Stomach (tissue), 9 donors: ENCODE data around the gene MAPK8IP3. TPM values are rescaled to one million over a fixed set of nuclear protein-coding genes. Genes with fewer than 3 reads are reported as not detected.

Experiments
- DNase-seq, 2 donors: peaks; one replicate each; pipeline versions ENCODE4 v3.0.0 to v3.0.0-alpha.2; 2013 to 2019
- H3K27ac ChIP-seq, 5 donors: fragments of 200-600 bp in 4 of 5; sonication (generic) in 4 of 5; one replicate each; pipeline ENCODE4 v1.5.1; 2013 to 2019; ENCODE audit warnings: mild to moderate bottlenecking in 1 of 5, moderate library complexity in 1 of 5
- H3K27me3 ChIP-seq, 3 donors: fragments of 200-600 bp; sonication (generic); one replicate each; pipeline ENCODE4 v1.5.1; 2017 to 2019; ENCODE audit warnings: mixed run types in 1 of 3
- H3K36me3 ChIP-seq, 4 donors: fragments of 200-600 bp; sonication (generic); 1 replicate in 3 of 4; 2 replicates in 1 of 4; pipeline ENCODE4 v1.5.1; 2016 to 2019
- H3K4me1 ChIP-seq, 4 donors: fragments of 200-600 bp; sonication (generic); one replicate each; pipeline ENCODE4 v1.5.1; 2016 to 2019
- H3K4me3 ChIP-seq, 4 donors: fragments of 200-600 bp; sonication (generic) in 3 of 4; one replicate each; pipeline ENCODE4 v1.5.1; 2016 to 2019; ENCODE audit warnings: mild to moderate bottlenecking in 1 of 4
- H3K9me3 ChIP-seq, 4 donors: fragments of 200-600 bp; sonication (generic); one replicate each; pipeline ENCODE4 v1.5.1; 2016 to 2019
- CTCF ChIP-seq, 7 experiments: fragments of 450-650 bp in 4 of 7; fragments of 200-600 bp in 3 of 7; sonication (generic) in 3 of 7; IDR thresholded peaks; one replicate each; pipeline ENCODE4 v1.5.1; 2016 to 2019; ENCODE audit warnings: antibody characterized with exemption in 7 of 7, control low read depth in 2 of 7, mild to moderate bottlenecking in 1 of 7
- EP300 ChIP-seq: sonication (generic); formaldehyde crosslinking; IDR thresholded peaks from one replicate; pipeline ENCODE4 v1.6.1; 2017; ENCODE audit warnings: antibody characterized with exemption
- POLR2A ChIP-seq, 4 donors: fragments of 450-650 bp; IDR thresholded peaks; one replicate each; pipeline ENCODE4 v1.6.1; 2016; ENCODE audit warnings: antibody characterized with exemption in 4 of 4, control low read depth in 2 of 4, mild to moderate bottlenecking in 1 of 4, moderate library complexity in 1 of 4
- POLR2AphosphoS5 ChIP-seq, 3 donors: sonication (generic); formaldehyde crosslinking; IDR thresholded peaks; one replicate each; pipeline ENCODE4 v1.6.1; 2016; ENCODE audit warnings: antibody characterized with exemption in 3 of 3
- WGBS, 5 donors: extraction: QIAGEN DNeasy Blood & Tissue Kit in 3 of 5; methylation state at CpG; one replicate each; pipeline versions ENCODE4 v1.1.5 to v1.1.7; 2013 to 2018; 5-methylcytosine and 5-hydroxymethylcytosine counted together
- intact Hi-C: fragments of 100-400 bp; cut with DNase I; formaldehyde crosslinking; loops from one replicate; pipeline ENCODE4 v1.15.1; 2023; ENCODE audit warnings: low total_unique reads
- polyA plus RNA-seq, 3 donors: library from polyadenylated mRNA; stranded (reverse); fragments of 200-250 nt; gene quantifications; one replicate each; pipeline ENCODE4 v1.2.3, GENCODE V29; 2013
- total RNA-seq, 5 donors: library from RNA; depleted of rRNA; stranded (reverse); fragments of >200 nt; gene quantifications; one replicate each; pipeline versions ENCODE4 v1.1.0 to v1.2.3, GENCODE V29; 2014 to 2016
- donor health status: healthy with polysubstance abuse.
- donor health status: Bipolar disorder and iron deficiency.
- donor health status: healthy.

Gene MAPK8IP3
- total and polyA plus RNA-seq, 8 donors: 10.1 to 320 (median 56.3) TPM

GRCh38 chr16:1786242-1787055 lies 80.5 kb downstream of the MAPK8IP3 start:
- peak in 1 of 2 donors; percentile 8 for DNase-seq
- WGBS, 5 donors: 82 to 93% (median 87%) methylated on average over 23 to 51 of the region's 51 CpGs
- H3K36me3 ChIP-seq: peaks cover 17 to 65% (median 64%) of the 10 kb centered on the region in 4 donors

GRCh38 chr16:1787056-1787321 lies 81.0 kb downstream of the MAPK8IP3 start:
- TF ChIP-seq CTCF (IDR thresholded peaks at IDR 0.05) (no peak), EP300 (no peak), POLR2AphosphoS5 (IDR thresholded peaks at IDR 0.05) (no peak), POLR2A (IDR thresholded peaks at IDR 0.05) (no peak)
- H3K27me3 ChIP-seq: no peaks in the 10 kb centered on the region
- no peak overlapping the region for H3K27ac ChIP-seq
- peak in 1 of 2 donors; percentile 0 for DNase-seq
- H3K4me3 ChIP-seq: no peak overlapping the region
- 80 to 94% (median 88%) methylated on average over 3 to 6 of the region's 6 CpGs for WGBS, 5 donors
- peaks cover 23 to 39% (median 36%) of the 10 kb centered on the region in 4 donors for H3K4me1 ChIP-seq
- no peaks in the 10 kb centered on the region for H3K9me3 ChIP-seq
- H3K36me3 ChIP-seq: peaks cover 17 to 70% (median 69%) of the 10 kb centered on the region in 4 donors
- intact Hi-C loops: no loop called here

More at GRCh38 chr16:1786242-1787055, 80.5 kb downstream of the MAPK8IP3 start:
- TF ChIP-seq POLR2A (IDR thresholded peaks at IDR 0.05): no peak
- TF ChIP-seq EP300: no peak
- TF ChIP-seq POLR2AphosphoS5 (IDR thresholded peaks at IDR 0.05): no peak
- TF ChIP-seq CTCF (IDR thresholded peaks at IDR 0.05): no peak
- Histone ChIP-seq H3K4me3 (no peak overlapping the region), H3K9me3 (no peaks in the 10 kb centered on the region), H3K4me1 (peaks cover 27 to 44% (median 41%) of the 10 kb centered on the region in 4 donors), H3K27ac (no peak overlapping the region), H3K27me3 (no peaks in the 10 kb centered on the region)
- intact Hi-C loops: no loop called here

- Histone ChIP-seq H3K36me3 (peaks cover 17 to 75% (median 73%) of the 10 kb centered on the region in 4 donors), H3K27ac (no peak overlapping the region), H3K9me3 (no peaks in the 10 kb centered on the region), H3K27me3 (no peaks in the 10 kb centered on the region), H3K4me1 (peaks cover 23 to 42% (median 38%) of the 10 kb centered on the region in 4 donors), H3K4me3 (no peak overlapping the region)
- peak in 1 of 2 donors; percentile 3 for DNase-seq
- 85 to 92% (median 89%) methylated on average over 28 to 44 of the region's 44 CpGs for WGBS, 5 donors
- intact Hi-C loops: no loop called here
- TF ChIP-seq CTCF (IDR thresholded peaks at IDR 0.05) (no peak), POLR2A (IDR thresholded peaks at IDR 0.05) (no peak), POLR2AphosphoS5 (IDR thresholded peaks at IDR 0.05) (no peak), EP300 (no peak)
These were observed 81.5 kb downstream of the MAPK8IP3 start for GRCh38 chr16:1787322-1788094.

GRCh38 chr16:1788095-1788707 lies 82.2 kb downstream of the MAPK8IP3 start:
- peak in 1 of 2 donors; percentile 2 for DNase-seq
- 88 to 90% (median 89%) methylated on average over 34 to 38 of the region's 38 CpGs for WGBS, 5 donors
- Histone ChIP-seq H3K4me3 (no peak overlapping the region), H3K9me3 (no peaks in the 10 kb centered on the region), H3K4me1 (peaks cover 23 to 49% (median 44%) of the 10 kb centered on the region in 4 donors), H3K36me3 (peaks cover 17 to 78% (median 75%) of the 10 kb centered on the region in 4 donors), H3K27me3 (no peaks in the 10 kb centered on the region), H3K27ac (no peak overlapping the region)
- intact Hi-C loops: no loop called here
- TF ChIP-seq POLR2AphosphoS5 (IDR thresholded peaks at IDR 0.05) (no peak), EP300 (no peak), POLR2A (IDR thresholded peaks at IDR 0.05) (no peak), CTCF (IDR thresholded peaks at IDR 0.05) (no peak)
